ENCODE measurements around the gene PCBP3. TPM values are rescaled to one million over a fixed set of nuclear protein-coding genes. Genes with fewer than 3 reads are reported as not detected.
"Not testable (repeated sequence)": the region's sequence is repeated elsewhere in the genome, so short reads cannot be mapped to it uniquely, and the experiment has no call there.

PCBP3 gene
- total and polyA plus RNA-seq, 10 of the 15 experiments (the other 5 are each of a cell fraction or from before 2014, with no cell fraction given): 0.09 to 1.3 (median 0.46) TPM; not detected in 3

DNA sequence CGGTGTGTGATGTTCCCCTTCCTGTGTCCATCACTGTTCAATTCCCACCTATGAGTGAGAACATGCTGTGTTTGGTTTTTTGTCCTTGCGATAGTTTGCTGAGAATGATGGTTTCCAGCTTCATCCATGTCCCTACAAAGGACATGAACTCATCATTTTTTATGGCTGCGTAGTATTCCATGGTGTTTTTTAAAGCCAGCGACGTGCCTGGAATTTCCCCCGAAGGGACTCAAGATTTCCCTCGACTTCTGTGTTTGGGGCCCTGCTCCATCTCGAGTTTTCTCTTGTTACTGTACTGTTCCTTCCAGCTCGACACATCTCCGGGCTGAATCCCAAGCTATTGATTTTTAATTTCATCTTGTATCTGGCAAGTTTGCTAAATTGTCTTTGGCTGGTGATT is 309.0 kb downstream of the PCBP3 start:
- in situ Hi-C loops (cut with MboI); BruUV-seq (replicated peaks); H2AFZ ChIP-seq (ENCODE audit: control insufficient read depth, low read depth, low read length); H4K20me1 ChIP-seq (ENCODE audit: control insufficient read depth, insufficient read depth); H3K79me2 ChIP-seq (ENCODE audit: control insufficient read depth, insufficient read depth, low read length); H3K9ac ChIP-seq (ENCODE audit: control insufficient read depth, insufficient read depth, low read length); DNase-seq (ENCODE audit: low read depth, low spot score); H3K4me3 ChIP-seq; H3K4me2 ChIP-seq (ENCODE audit: control insufficient read depth, insufficient read depth); POLR2A ChIA-PET; H3K27ac ChIP-seq (ENCODE audit: control insufficient read depth, insufficient read depth); H3K9me3 ChIP-seq (replicated peaks; ENCODE audit: control insufficient read depth, insufficient read depth, low read length); ATAC-seq; H3K4me1 ChIP-seq (ENCODE audit: control insufficient read depth, insufficient read depth, low read length); RAD21 ChIA-PET (ENCODE audit: unreplicated experiment); SMC1A ChIA-PET (ENCODE audit: uncharacterized antibody, unreplicated experiment); CTCF ChIA-PET; H3K27me3 ChIP-seq (replicated peaks in 1 of 2; ENCODE audit: control insufficient read depth in 2 of 2, insufficient read depth in 2 of 2, low read length in 1 of 2); H3K36me3 ChIP-seq (ENCODE audit: control insufficient read depth in 2 of 2, insufficient read depth in 2 of 2, low read length in 1 of 2); FAIRE-seq; intact Hi-C loops (cut with micrococcal nuclease; ENCODE audit: unreplicated experiment): not testable (repeated sequence)
- 28% methylated on average over 9 of the region's 10 CpGs for WGBS (ENCODE audit: insufficient coverage, insufficient replicate concordance, low lambda C conversion rate, missing lambda C conversion rate)

DNA sequence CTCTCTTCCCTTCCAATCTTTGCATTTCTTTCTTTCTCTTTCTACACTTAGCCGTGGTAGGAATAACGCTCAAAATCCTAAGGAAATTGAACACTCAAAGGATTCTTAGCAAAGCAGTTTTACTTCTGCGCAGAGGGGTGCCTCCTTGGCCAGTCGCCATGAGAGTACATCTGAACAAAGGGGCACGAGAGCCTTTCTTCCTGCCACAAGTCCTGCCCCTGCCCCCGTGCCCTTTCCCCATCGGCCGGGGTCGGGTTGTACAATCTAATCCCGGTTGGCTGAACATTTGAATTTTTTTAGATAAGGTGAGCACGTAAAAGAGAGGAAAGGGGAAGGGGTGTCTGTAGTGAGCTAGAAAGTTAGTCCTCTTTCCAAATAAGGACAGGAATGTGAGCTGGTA is 309.4 kb downstream of the PCBP3 start:
- no peaks in the 10 kb centered on the region for H4K20me1 ChIP-seq (ENCODE audit: control insufficient read depth, insufficient read depth)

More for the DNA sequence above, 309.4 kb downstream of the PCBP3 start:
- Histone ChIP-seq H3K9ac (ENCODE audit: control insufficient read depth, insufficient read depth, low read length) (no peak overlapping the region), H3K36me3 (ENCODE audit: control insufficient read depth in 2 of 2, insufficient read depth in 2 of 2, low read length in 1 of 2) (no peaks in the 10 kb centered on the region), H2AFZ (ENCODE audit: control insufficient read depth, low read depth, low read length) (no peak overlapping the region), H3K9me3 (replicated peaks; ENCODE audit: control insufficient read depth, insufficient read depth, low read length) (no peaks in the 10 kb centered on the region), H3K4me1 (ENCODE audit: control insufficient read depth, insufficient read depth, low read length) (no peaks in the 10 kb centered on the region), H3K4me3 (no peak overlapping the region), H3K27me3 (replicated peaks in 1 of 2; ENCODE audit: control insufficient read depth in 2 of 2, insufficient read depth in 2 of 2, low read length in 1 of 2) (no peaks in the 10 kb centered on the region), H3K27ac (ENCODE audit: control insufficient read depth, insufficient read depth) (no peak overlapping the region), H3K4me2 (ENCODE audit: control insufficient read depth, insufficient read depth) (no peak overlapping the region), H3K79me2 (ENCODE audit: control insufficient read depth, insufficient read depth, low read length) (no peaks in the 10 kb centered on the region)
- RAD21 ChIA-PET (ENCODE audit: unreplicated experiment): no interaction called here
- POLR2A ChIA-PET: no interaction called here
- TF ChIP-seq SMAD5 (IDR thresholded peaks at IDR 0.05; ENCODE audit: low read depth) (no peak), SPI1 (IDR thresholded peaks at IDR 0.05; ENCODE audit: borderline replicate concordance, insufficient read depth, low read depth, low read length) (no peak), RAD51 (IDR thresholded peaks at IDR 0.05) (no peak), ZNF622 (IDR thresholded peaks at IDR 0.05) (no peak), SIN3A (IDR thresholded peaks at IDR 0.05; ENCODE audit: low read depth, low read length) (no peak), IRF4 (IDR thresholded peaks at IDR 0.05; ENCODE audit: low read depth, low read length) (no peak), TBL1XR1 (IDR thresholded peaks at IDR 0.05; ENCODE audit: low read depth, low read length) (no peak), GABPA (IDR thresholded peaks at IDR 0.05; ENCODE audit: low read depth) (no peak), SIX5 (IDR thresholded peaks at IDR 0.05; ENCODE audit: low read depth, low read length, severe bottlenecking) (no peak), CHD1 (IDR thresholded peaks at IDR 0.05; ENCODE audit: low read depth, low read length) (no peak)
- TF ChIP-seq, protein P1, sequence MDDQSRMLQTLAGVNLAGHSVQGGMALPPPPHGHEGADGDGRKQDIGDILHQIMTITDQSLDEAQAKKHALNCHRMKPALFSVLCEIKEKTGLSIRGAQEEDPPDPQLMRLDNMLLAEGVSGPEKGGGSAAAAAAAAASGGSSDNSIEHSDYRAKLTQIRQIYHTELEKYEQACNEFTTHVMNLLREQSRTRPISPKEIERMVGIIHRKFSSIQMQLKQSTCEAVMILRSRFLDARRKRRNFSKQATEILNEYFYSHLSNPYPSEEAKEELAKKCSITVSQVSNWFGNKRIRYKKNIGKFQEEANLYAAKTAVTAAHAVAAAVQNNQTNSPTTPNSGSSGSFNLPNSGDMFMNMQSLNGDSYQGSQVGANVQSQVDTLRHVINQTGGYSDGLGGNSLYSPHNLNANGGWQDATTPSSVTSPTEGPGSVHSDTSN (IDR thresholded peaks at IDR 0.05; ENCODE audit: insufficient replicate concordance, low read depth, low read length): no peak
- TF ChIP-seq, protein P2, sequence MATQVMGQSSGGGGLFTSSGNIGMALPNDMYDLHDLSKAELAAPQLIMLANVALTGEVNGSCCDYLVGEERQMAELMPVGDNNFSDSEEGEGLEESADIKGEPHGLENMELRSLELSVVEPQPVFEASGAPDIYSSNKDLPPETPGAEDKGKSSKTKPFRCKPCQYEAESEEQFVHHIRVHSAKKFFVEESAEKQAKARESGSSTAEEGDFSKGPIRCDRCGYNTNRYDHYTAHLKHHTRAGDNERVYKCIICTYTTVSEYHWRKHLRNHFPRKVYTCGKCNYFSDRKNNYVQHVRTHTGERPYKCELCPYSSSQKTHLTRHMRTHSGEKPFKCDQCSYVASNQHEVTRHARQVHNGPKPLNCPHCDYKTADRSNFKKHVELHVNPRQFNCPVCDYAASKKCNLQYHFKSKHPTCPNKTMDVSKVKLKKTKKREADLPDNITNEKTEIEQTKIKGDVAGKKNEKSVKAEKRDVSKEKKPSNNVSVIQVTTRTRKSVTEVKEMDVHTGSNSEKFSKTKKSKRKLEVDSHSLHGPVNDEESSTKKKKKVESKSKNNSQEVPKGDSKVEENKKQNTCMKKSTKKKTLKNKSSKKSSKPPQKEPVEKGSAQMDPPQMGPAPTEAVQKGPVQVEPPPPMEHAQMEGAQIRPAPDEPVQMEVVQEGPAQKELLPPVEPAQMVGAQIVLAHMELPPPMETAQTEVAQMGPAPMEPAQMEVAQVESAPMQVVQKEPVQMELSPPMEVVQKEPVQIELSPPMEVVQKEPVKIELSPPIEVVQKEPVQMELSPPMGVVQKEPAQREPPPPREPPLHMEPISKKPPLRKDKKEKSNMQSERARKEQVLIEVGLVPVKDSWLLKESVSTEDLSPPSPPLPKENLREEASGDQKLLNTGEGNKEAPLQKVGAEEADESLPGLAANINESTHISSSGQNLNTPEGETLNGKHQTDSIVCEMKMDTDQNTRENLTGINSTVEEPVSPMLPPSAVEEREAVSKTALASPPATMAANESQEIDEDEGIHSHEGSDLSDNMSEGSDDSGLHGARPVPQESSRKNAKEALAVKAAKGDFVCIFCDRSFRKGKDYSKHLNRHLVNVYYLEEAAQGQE (IDR thresholded peaks at IDR 0.05; ENCODE audit: low read depth, low read length): no peak
- TF ChIP-seq, protein P3, sequence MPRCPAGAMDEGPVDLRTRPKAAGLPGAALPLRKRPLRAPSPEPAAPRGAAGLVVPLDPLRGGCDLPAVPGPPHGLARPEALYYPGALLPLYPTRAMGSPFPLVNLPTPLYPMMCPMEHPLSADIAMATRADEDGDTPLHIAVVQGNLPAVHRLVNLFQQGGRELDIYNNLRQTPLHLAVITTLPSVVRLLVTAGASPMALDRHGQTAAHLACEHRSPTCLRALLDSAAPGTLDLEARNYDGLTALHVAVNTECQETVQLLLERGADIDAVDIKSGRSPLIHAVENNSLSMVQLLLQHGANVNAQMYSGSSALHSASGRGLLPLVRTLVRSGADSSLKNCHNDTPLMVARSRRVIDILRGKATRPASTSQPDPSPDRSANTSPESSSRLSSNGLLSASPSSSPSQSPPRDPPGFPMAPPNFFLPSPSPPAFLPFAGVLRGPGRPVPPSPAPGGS (IDR thresholded peaks at IDR 0.05; ENCODE audit: borderline replicate concordance, insufficient read depth, low read depth, low read length, poor library complexity, severe bottlenecking): no peak
- DNase-seq (ENCODE audit: low read depth, low spot score) (no peak), ATAC-seq (no peak), FAIRE-seq (no peak)
- in situ Hi-C loops (cut with MboI) (no loop called here), intact Hi-C loops (cut with micrococcal nuclease; ENCODE audit: unreplicated experiment) (no loop called here)
- SMC1A ChIA-PET (ENCODE audit: uncharacterized antibody, unreplicated experiment): interaction anchor here (1.1 kb wide), 1 partner anchor 38 kb away, joined by 3 read pairs; no protein-coding TSS in a partner anchor
- CTCF ChIA-PET: no interaction called here
- no TSS peak for BruUV-seq (replicated peaks)
- 66% methylated on average over 11 of the region's 11 CpGs for WGBS (ENCODE audit: insufficient coverage, insufficient replicate concordance, low lambda C conversion rate, missing lambda C conversion rate)

Measured in GM12878 (cell line).